ENCODE data around the gene TWIST2.

The TWIST2 gene

GRCh38 chr2:238888781-238889180 is 40.9 kb downstream of the TWIST2 start:
- DNase-seq (ENCODE audit: low read depth in 4 of 4, low spot score in 1 of 4) = no peak

- DNase-seq (ENCODE audit: low read depth in 4 of 4, low spot score in 1 of 4) = no peak
Observed at GRCh38 chr2:238890131-238890530, 42.2 kb downstream of the TWIST2 start.

- DNase-seq (ENCODE audit: low read depth in 4 of 4, low spot score in 1 of 4) = no peak
Observed at GRCh38 chr2:238890618-238891456, 43.0 kb downstream of the TWIST2 start.

GRCh38 chr2:238891457-238892203 is 43.7 kb downstream of the TWIST2 start:
- no peak for DNase-seq (ENCODE audit: low read depth in 4 of 4, low spot score in 1 of 4)

- DNase-seq (ENCODE audit: low read depth in 4 of 4, low spot score in 1 of 4) = no peak
Observed at GRCh38 chr2:238892204-238892500, 44.3 kb downstream of the TWIST2 start.

GRCh38 chr2:238892796-238893195 is 44.9 kb downstream of the TWIST2 start:
- no peak for DNase-seq (ENCODE audit: low read depth in 4 of 4, low spot score in 1 of 4)

GRCh38 chr2:238893349-238894000 is 45.6 kb downstream of the TWIST2 start:
- no peak for DNase-seq (ENCODE audit: low read depth in 4 of 4, low spot score in 1 of 4)

GRCh38 chr2:238894226-238894949 is 46.5 kb downstream of the TWIST2 start:
- DNase-seq (ENCODE audit: low read depth in 4 of 4, low spot score in 1 of 4) = no peak

- no peak for DNase-seq (ENCODE audit: low read depth in 4 of 4, low spot score in 1 of 4)
Observed at GRCh38 chr2:238894950-238895298, 47.0 kb downstream of the TWIST2 start.

GRCh38 chr2:238895361-238895882 is 47.5 kb downstream of the TWIST2 start:
- no peak for DNase-seq (ENCODE audit: low read depth in 4 of 4, low spot score in 1 of 4)

GRCh38 chr2:238895891-238896600 is 48.2 kb downstream of the TWIST2 start:
- no peak for DNase-seq (ENCODE audit: low read depth in 4 of 4, low spot score in 1 of 4)

GRCh38 chr2:238896641-238897040 is 48.8 kb downstream of the TWIST2 start:
- DNase-seq (ENCODE audit: low read depth in 4 of 4, low spot score in 1 of 4) = no peak

- DNase-seq (ENCODE audit: low read depth in 4 of 4, low spot score in 1 of 4) = no peak
Observed at GRCh38 chr2:238897122-238897880, 49.4 kb downstream of the TWIST2 start.

- no peak for DNase-seq (ENCODE audit: low read depth in 4 of 4, low spot score in 1 of 4)
Observed at GRCh38 chr2:238897911-238898311, 50.0 kb downstream of the TWIST2 start.

- no peak for DNase-seq (ENCODE audit: low read depth in 4 of 4, low spot score in 1 of 4)
Observed at GRCh38 chr2:238898534-238899281, 50.8 kb downstream of the TWIST2 start.

- no peak for DNase-seq (ENCODE audit: low read depth in 4 of 4, low spot score in 1 of 4)
Observed at GRCh38 chr2:238899386-238899785, 51.5 kb downstream of the TWIST2 start.

- DNase-seq (ENCODE audit: low read depth in 4 of 4, low spot score in 1 of 4) = no peak
Observed at GRCh38 chr2:238900511-238900910, 52.6 kb downstream of the TWIST2 start.

- no peak for DNase-seq (ENCODE audit: low read depth in 4 of 4, low spot score in 1 of 4)
Observed at GRCh38 chr2:238901461-238902057, 53.7 kb downstream of the TWIST2 start.

- DNase-seq (ENCODE audit: low read depth in 4 of 4, low spot score in 1 of 4) = no peak
Observed at GRCh38 chr2:238902285-238902684, 54.4 kb downstream of the TWIST2 start.

Data from stimulated activated CD4-positive, alpha-beta T cell treated with anti-CD3 and anti-CD28 coated beads, Interleukin-1b, Interleukin-23, amount 100 ng/mL, for 24 hours (primary cell).